CD4-positive, alpha-beta T cell treated with Interleukin-15 for 1 hour (primary cell): ENCODE results near the gene INSR.
"Not testable (repeated sequence)": the region's sequence is repeated elsewhere in the genome, so short reads cannot be mapped to it uniquely, and the experiment has no call there.

Experiments used
- DNase-seq: peaks from one replicate; pipeline ENCODE4 v3.0.0-alpha.2; 2020

INSR gene

DNA sequence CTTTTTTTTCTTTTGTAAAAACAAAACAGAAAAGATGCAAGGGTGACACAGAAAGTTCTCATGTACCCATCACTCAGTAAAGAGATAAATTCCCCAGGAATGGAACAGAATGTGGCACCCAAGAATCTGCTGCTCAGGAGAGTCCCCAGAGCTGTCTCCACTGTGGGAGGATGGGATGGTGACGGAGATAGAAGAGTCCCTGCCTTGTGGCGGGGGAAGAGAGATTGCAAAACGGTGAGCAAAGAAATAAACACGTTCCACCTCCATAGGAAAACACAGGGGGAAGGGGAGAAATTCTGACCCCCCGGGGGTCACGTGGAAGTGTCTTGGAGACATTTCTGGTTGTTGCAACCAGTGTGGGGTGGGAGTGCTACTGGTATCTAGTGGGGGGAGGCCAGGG lies 76.4 kb downstream of the INSR start:
- no peak for DNase-seq

DNA sequence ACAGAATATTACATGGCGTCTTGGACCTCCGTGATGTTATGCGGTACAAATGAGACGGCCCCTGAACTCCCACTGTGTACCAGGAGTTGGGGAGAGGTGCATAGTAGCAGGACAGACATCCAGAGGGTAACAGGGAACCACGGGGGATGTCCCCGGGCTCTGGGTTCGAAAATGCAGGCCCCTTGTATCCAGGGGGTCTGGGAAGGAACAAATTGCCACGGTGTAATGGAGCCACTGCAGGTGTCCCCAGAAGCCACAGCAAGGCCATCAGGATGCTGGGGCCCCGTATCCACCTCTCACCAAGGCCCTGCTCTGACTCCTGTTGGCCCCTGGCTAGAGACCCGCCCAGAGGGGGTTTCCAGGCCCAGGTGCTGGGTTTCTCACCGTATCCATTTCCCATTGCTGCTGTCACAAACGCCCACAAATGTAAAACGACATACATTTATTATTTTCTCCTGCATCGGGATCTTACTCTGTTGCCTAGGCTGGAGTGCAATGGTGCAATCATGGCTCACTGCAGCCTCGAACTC lies 77.8 kb downstream of the INSR start:
- no peak for DNase-seq

DNA sequence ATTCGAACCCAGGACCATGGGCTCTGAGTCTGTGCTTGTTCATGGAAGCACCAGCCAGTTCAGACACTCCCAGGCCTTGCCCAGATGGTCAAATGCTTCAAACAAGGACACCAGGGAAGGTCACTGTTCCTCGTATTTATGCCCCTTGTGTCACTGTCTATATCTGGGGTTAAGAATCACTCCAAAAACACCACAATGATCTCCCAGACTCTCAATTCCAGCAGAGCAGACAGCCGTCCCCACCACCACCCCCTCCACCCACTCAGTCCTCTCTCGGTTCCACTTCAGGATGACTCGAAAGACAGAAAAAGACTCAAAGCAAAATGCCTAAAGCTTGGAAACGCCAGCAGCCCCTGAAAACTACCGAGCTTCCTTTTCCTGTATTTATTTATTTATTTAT lies 79.0 kb downstream of the INSR start:
- DNase-seq, result no peak

DNA sequence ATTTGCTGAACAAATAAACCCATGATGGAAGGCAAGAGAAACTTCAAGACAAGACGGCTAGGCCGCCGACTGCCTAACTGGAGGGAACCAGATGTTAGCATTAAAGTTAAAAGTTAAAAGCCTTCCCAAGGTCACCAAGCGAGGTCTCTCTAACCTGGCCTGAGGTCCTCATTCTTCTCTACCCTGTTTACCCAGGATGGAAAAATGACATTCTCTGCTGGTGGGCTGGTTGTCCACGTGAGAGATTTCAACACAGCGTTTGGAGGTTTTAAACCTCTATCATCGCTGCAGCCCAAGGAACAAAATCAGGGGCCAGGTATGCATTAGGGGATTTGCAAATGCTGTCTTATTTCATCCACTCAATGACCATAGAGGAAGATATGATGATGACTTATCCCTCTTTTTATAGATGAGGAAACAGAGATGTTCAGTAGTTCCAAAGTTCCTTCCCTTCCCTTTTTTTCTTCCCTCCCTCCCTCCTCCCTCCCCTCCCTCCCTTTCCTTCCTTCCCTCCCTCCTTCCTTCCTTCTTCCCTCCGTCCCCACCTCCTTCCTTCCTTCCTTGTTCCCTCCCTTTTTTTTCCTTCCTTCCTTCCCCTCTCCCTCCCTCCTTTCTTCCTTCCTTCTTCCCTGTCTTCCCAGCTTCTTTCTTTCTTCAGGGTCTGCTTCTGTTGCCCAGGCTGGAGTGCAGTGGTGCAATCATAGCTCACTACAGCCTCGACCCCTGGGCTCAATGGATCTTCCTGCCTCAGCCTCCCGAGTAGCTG lies 79.7 kb downstream of the INSR start:
- DNase-seq, result no peak

DNA sequence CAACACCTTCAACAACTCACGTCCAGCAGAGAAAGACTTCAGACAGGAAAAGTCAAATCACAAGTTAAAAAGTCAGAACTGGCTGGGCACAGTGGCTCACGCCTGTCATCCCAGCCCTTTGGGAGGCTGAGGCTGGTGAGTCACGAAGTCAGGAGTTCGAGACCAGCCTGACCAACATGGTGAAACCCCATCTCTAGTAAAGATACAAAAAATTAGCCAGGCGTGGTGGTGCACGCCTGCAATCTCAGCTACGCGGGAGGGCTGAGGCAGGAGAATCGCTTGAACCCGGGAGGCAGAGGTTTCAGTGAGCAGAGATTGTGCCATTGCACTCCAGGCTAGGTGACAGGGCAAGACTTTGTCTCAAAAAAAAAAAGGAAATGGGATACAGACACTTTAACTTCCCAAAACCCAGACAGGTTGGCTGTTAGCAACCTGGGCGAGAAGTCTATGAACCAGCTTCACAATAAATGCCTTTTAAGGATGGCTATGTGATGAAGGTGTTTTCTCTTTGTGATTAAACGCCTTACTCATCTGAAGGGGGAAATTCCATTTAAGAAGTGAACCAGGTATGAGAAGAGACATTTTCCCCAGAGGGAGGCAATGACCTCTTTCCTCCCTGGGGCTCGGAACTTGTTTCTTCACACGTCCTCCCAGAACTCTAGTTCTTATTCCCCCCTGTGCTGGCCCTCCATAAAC lies 80.4 kb downstream of the INSR start:
- DNase-seq, result no peak

DNA sequence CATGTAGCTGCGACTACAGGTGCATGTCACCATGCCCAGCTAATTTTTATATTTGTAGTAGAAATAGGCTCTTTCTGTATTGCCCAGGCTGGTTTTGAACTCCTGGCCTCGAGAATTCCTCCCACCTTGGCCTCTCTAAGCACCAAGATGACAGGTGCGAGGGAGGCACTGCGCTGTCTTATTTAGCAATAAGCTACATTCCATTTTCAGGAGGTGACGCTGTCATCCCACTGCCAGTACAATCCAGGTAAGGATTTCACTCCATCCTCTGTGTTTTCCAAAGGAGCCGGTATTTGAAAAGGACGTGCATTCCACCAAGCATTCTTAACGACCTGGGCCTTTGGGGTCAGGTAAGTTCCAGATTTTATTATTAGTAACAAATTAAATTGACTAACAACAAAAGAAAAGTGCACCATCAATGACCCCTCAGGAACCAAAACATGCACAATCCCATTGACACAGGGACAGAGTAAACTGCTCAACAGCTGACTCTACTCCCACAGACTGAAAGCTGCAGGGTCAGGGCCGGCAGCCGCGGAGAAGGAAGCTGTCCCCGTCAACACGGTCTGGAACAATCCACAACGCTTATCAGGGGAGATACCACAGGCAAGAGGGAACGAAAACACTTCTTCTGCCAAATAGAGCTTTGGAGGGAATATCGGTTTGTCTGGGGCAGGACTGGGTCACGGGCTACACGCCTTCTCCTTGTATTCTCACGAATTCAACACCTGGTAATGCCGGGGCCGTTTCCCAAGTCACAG lies 82.8 kb downstream of the INSR start:
- no peak for DNase-seq

DNA sequence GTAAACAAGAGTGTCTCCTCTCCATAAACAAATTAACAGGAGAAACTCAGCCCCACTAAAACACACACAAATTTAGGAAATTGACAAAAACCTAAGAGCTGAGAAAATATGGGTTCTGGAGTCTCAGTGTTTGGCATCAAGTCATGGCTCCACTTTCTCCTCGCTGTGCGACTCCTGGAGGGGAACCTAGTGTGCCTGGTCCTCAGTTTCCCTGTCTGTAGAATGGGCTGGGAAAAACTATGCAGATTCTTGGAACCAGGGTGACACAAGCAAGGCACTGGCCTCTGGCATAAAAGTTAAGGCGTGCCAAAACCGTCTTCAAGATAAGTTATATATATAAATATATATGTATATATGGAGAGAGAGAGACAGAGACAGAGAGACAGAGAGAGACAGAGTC lies 83.9 kb downstream of the INSR start:
- no peak for DNase-seq

DNA sequence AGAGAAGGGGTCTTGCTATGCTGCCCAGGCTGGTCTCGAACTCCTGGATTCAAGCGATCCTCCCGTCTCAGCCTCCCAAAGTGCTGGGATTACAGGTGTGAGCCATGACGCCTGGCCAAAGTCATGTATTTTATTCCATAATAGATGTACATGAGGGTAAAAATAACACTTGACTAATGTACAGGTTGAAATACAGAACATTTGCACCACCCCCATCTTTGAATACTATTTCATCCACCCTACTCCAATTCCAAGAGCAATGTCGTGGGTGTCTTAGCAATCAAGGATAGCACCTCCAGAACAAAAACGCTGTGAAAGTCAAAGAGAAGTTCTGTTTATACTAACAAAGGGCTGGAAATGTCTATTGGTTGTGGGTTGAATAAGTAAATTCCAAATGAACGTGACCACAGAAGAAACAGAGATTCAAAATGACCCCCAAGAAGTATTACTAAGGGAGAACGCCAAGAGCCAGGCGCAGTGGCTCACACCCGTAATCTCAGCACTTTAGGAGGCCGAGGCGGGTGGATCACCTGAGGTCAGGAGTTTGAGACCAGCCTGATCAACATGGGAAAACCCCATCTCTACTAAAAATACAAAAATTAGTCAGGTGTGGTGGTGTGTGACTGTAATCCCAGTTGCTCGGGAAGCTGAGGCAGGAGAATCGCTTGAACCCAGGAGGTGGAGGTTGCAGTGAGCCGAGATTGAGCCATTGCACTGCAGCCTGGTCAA lies 84.5 kb downstream of the INSR start:
- not testable (repeated sequence) for DNase-seq

DNA sequence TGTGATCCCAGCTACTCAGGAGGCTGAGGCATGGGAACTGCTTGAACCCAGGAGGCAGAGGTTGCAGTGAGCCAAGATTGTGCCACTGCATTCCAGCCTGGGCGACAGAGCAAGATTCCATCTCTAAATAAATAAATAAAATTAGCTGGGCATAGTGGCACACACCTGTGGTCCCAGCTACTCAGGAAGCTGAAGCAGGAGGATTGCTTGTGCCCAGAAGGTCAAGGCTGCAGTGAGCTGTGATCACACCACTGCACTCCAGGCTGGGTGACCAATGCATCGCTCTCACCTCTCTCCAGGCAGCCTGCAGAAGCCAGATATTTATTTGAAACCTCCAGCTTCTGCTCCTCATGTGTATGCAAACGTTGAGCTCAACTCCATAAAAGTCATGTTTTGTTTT lies 85.2 kb downstream of the INSR start:
- DNase-seq, result not testable (repeated sequence)

DNA sequence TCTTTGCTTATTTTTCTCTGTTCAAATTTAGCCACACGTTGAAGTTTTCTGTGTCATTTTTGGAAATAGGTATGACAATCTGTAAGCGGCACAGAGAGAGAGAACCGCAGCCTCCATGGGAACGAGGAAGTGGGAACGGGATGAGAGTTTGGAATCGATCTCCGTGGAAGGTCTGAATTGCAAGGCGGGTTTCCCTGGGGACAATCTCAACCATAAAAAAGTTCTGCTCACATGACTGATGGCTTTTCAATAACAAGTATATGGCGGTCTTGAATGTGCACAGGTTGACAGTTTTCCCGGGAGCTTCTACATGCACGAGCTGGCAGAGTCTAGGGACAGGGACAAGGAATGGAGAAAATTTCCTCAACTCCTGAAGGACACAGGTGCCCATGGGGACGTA lies 90.9 kb downstream of the INSR start:
- DNase-seq, result no peak

DNA sequence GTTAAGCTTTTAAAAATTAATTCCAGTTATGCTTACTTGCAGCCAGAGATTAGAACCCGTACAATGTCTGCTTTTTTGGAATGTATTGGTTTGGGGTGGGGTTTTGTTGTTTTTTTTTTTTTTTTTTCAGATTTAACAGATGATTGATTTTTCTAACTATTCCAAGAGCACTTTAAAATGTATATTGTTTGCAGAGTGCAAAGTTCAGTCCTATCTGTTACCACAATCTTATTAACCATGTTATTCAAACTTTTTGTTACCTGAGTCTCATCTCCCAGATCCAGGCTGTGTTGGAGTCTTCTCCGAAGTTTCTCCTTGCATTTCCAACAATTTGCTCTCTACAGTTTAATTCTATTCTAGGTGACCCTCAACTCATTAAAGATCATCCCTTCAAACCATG lies 91.3 kb downstream of the INSR start:
- no peak for DNase-seq

DNA sequence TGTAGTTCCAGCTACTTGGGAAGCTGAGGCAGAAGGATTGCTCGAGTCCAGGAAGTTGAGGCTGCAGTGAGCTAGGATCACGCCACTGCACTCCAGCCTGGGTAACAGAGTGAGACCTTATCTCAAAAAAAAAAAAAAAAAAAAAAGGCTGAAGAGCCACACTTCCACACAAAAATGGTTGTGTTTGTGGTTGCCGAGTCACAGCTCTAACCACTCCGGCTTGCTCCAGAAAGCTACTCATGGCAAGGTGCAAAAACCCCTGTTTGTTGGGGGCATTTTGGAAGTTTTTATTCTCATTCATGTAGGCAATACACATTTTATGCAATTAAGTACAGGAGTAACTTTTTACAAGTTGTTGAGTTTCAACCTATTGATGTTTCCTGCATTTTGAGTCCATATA lies 93.5 kb downstream of the INSR start:
- DNase-seq, result no peak

DNA sequence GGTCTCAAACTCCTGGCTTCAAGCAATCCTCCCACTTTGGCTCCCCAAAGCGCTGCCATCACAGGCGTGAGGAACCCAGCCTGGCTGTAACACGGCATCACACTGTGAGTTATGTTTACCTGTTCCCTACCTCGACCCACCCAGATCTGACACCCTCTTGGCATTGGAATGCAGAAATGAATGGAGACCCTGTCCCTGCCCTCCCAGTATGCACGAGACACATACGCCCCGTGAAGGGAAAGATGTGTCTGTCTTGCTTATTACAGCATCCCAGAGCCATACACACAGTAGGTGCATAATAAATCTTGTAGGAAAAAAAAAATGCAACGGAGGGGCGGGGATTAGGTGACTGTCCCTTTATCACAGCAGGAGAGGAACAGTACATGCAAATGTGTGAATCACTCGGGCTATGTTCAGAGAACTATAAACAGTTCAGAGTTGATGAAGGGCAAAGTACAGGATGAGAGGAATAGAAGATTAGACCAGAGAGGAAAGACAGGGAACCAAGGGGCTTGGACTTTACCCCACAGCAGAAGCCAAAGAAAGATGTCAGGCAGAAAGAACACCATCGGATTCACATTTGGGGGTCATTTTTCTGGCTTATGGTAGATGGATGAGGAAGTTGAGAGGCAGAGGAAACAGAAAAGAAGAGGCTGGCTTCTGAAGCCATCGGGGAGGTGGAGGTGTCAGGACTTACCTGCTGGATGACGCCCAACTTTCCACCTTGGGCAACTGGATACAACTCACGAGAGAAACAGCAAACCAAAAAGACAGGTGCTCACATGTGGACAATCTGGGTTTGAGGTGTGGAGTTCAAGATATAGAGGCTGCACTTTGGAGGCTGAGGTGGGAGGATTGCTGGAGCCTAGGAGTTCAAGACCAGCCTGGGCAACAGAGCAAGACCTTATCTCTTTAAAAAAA lies 94.3 kb downstream of the INSR start:
- no peak for DNase-seq

DNA sequence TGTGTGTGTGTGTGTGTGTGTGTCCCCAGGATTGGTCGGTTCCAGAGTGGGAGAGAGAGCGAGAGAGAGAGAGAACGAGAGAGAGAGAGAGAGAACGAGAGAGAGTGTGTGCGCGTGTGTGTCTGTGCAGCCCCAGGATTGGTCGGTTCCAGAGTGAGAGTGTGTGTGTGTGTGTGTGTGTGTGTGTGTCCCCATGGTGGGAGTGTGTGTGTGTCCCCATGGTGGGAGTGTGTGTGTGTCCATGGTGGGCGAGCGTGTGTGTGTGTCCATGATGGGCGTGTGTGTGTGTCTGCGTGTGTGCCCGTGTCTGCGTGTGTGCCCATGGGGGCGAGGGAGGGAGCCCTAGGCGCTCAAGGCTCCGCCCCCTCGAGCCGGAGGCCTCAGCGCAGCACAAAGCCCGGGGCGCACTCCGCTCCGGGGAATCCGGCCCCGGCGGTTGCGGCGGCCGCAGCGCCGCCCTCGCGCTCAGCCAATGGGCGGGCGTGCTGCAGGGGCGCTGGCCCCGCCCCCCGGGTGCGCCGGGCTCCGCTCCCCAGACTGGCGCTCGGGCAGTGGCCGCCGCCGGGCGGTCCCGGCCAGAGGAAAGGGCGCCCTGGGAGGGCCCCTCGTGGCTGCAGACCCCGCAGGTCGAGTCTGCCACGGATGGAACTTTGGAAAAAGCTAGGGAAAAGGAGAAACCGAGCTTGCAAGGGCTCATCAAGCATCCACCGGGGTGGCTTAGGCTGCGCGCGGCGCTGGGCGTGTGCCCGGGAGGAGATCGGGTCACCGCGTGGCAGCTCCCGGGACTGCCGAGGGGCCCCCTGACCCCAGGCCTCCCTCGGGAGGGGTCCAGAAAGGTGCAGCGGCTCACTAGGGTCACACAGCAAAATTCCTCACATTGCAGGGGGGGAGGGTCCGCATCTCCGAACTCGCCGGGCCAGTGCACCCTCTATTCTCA lies 96.2 kb downstream of the INSR start:
- DNase-seq, result peak; percentile 94

DNA sequence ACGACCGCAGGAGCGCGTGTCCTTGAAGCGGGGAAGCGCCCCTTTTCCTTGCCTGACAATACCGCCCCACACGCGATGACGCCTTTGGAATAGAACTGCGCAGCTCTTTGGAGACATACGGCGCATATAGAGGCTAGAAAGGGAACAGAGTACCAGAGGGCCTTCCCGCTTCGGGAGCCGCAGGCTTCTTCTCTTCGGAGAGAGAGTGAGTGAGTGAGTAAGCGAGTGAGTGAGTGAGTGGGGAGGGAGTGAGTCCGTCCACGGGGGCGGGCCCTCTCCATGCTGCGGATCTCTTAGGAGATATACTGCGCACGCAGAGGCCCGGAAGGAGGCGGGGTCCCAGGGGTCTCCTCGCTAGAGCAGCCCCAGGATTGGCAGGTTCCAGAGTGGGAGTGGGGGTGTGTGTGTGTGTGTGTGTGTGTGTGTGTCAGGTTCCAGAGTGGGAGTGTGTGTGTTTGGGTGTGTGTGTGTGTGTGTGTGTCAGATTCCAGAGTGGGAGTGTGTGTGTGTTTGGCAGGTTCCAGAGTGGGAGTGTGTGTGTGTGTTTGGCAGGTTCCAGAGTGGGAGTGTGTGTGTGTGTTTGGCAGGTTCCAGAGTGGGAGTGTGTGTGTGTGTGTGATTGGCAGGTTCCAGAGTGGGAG lies 97.0 kb downstream of the INSR start:
- peak; percentile 92 for DNase-seq

DNA sequence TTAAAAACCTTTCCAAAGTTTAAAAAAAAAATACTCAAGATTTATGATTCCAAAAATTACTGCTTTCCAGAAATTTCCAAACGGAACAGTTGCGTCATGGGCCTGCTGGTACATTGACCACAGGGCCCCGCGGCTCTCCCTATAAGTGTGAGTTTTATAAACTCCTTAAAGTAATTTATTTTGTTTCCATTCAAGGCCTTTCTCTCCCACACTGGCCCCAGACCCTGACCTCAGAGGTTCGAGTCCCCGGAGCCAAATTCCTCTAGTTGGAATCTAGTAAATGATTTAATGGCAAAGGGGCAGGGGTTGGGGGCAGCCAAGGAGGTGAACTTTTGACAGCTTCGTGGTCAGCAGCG lies 97.5 kb downstream of the INSR start:
- no peak for DNase-seq

DNA sequence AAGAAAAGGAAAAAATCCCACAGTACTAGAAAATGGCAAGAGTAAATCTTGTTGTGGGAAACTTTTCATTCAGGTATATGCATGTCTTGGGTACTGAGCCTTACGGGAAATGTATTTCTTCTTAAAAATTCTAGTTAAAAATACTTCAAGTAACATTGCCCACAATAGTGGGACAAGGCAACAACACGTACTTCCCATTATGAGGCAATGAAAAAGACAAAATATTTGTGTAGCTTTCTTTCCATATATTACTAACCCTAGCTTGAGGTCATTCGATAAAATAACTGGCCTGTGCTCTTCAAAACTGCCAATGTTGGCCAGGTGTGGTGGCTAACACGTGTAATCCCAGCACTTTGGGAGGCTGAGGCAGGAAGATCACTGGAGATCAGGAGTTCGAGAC lies 99.2 kb downstream of the INSR start:
- DNase-seq, result no peak

DNA sequence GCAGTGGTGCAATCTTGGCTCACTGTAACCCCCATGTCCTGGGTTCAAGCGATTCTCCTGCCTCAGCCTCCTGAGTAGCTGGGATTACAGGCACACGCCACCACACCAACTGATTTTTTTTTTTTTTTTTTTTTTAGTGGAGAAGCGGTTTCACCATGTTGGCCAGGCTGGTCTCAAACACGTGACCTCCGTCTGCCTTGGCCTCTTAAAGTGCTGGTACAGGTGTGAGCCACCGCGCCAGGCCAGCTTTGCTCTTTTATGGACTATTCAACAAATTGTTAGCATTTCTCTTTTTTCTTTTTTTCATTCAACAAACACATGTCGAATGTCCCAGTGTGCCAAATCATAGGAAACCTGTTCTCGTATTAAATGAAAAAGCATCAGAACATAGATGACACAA lies 99.6 kb downstream of the INSR start:
- DNase-seq, result no peak

DNA sequence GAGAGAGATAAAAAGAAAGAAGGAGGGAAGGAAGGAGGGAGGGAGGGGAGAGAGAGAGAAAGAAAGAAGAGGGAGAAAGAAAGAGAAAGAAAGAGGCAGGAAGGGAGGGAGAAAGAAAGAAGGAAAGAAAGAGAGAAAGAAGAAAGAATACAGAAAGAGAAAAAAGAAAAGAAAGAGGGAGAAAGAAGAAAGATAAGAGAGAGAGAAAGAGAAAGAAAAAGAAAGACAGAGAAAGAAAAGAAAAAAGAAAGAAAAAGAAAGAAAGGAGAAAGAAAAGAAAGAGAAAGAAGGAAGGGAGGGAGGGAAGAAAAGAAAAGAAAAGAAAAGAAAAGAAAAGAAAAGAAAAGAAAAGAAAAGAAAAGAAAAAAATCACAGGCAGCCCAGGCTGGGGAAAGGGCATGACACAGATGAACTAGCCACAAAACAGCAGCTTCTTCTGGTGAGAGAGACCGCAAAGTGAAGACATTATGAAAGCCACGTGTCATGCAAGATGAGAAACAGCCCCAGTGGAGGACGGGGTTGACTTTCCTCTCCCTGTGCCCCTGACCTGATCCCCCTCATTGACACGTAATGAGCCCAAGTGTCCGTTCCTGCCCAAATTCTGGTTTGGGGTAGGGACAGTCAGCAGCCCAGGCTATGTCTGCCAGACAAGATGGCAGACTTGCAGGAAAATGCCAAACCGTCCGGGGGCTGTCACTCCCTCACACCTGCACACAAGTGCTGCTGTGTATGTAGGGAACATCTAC lies 102.1 kb downstream of the INSR start:
- peak; percentile 61 for DNase-seq
